ENCODE results near the gene POMC. TPM values are rescaled to one million over a fixed set of nuclear protein-coding genes. Genes with fewer than 3 reads are reported as not detected.
A peak's percentile ranks its signal among the peaks of the same experiment; 100 is the strongest.
"Not testable (repeated sequence)": the region's sequence is repeated elsewhere in the genome, so short reads cannot be mapped to it uniquely, and the experiment has no call there.

The POMC gene
- 0.27 and 0.43 TPM in 2 replicates for polyA plus RNA-seq (2011; rRNA removed)
- polyA minus RNA-seq (2011; rRNA and poly(A)+ RNA removed) = not detected in 2 replicates

GRCh38 chr2:25168256-25169072, at the start of gene POMC:
POMC (minus strand) TSS chr2:25168580; CDS start chr2:25164772, 3,808 bp downstream.
- H3K4me3 ChIP-seq (ENCODE audit: low read depth, low read length) = peak within 1 kb of the TSS; percentile 27
- no peaks in the 10 kb centered on the region for H3K36me3 ChIP-seq (ENCODE audit: control insufficient read depth, insufficient read depth, low read length)
- DNase-seq (ENCODE audit: low read depth) = no peak
- TF ChIP-seq, protein P1, sequence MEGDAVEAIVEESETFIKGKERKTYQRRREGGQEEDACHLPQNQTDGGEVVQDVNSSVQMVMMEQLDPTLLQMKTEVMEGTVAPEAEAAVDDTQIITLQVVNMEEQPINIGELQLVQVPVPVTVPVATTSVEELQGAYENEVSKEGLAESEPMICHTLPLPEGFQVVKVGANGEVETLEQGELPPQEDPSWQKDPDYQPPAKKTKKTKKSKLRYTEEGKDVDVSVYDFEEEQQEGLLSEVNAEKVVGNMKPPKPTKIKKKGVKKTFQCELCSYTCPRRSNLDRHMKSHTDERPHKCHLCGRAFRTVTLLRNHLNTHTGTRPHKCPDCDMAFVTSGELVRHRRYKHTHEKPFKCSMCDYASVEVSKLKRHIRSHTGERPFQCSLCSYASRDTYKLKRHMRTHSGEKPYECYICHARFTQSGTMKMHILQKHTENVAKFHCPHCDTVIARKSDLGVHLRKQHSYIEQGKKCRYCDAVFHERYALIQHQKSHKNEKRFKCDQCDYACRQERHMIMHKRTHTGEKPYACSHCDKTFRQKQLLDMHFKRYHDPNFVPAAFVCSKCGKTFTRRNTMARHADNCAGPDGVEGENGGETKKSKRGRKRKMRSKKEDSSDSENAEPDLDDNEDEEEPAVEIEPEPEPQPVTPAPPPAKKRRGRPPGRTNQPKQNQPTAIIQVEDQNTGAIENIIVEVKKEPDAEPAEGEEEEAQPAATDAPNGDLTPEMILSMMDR (IDR thresholded peaks at IDR 0.05; ENCODE audit: insufficient read depth, low read depth, low read length) = no peak
- CTCF ChIA-PET = interaction anchor here (1.0 kb wide), 1 partner anchor 30 kb away, joined by 3 read pairs; no protein-coding TSS in a partner anchor
- POLR2A ChIA-PET = no interaction called here
- peaks cover 48% of the 10 kb centered on the region for H3K27me3 ChIP-seq (ENCODE audit: control insufficient read depth, insufficient read depth, low read length)

DNA sequence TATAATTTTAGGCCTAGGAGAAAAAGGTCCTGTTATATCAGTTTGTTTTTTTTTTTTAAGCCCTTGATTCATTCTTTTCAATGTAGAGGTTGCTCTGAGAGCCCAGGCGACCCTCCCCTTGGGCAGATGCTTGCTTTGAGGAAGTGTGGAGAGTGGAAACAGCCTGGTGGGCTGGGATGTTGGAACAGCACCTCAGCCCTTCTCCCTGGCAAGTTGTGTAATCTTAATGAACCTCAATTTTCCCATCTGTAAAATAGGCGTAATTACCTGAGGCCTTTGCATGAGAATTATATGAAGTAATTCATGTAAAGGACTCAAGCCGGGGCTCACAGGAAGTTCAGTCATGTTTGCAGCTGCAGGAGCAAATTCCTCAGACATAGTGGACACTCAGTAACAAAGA, 49.7 kb upstream of the POMC start:
- no peaks in the 10 kb centered on the region for H3K36me3 ChIP-seq (ENCODE audit: control insufficient read depth, insufficient read depth, low read length)
- ChIA-PET CTCF (interaction anchor here (2.5 kb wide), 1 partner anchor 10 kb away, joined by 14 read pairs; no protein-coding TSS in a partner anchor), POLR2A (interaction anchor here (0.7 kb wide), 1 partner anchor 446 kb away, joined by 12 read pairs; no protein-coding TSS in a partner anchor)
- TF ChIP-seq, protein P1 (IDR thresholded peaks at IDR 0.05; ENCODE audit: insufficient read depth, low read depth, low read length) = no peak
- DNase-seq (ENCODE audit: low read depth) = no peak
- H3K27me3 ChIP-seq (ENCODE audit: control insufficient read depth, insufficient read depth, low read length) = no peaks in the 10 kb centered on the region
- H3K4me3 ChIP-seq (ENCODE audit: low read depth, low read length) = no peak overlapping the region

DNA sequence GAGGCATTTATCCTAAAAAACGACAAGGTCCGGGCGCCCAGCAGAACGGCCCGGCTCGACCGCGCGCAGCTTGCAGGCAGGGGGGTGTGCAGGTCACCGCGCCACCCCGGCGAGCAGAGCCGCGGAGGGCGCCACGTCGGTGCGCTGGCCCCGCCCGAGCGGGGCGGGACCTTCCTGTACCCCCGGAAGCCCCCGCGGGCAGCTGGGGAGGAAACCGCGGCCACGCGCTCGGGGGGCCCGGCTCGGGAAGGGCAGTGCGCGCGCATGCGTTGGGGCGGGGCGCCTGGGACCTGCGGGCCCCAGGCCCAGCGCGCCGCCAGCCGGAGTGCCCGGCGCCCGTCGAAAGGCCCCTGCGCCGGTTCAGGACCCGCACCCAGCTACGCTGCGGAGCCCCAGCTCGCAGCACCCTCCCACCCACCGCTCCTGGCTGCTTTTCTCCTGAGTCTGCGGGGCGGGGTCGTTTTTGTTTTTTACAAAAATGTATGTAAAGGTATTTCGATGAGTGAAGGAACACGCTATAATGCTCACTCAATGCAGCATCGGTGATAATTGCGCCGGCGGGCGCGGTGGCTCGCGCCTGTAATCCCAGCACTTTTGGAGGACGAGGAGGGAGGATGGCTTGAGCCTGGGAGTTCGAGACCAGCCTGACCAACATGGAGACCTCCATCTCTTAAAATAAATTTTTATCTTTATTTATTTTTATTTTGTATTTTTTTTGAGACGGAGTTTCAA, 47.7 kb upstream of the POMC start:
- H3K4me3 ChIP-seq (ENCODE audit: low read depth, low read length) = peak overlapping the region; percentile 48
- TF ChIP-seq, protein P1 (IDR thresholded peaks at IDR 0.05; ENCODE audit: insufficient read depth, low read depth, low read length) = no peak
- no peaks in the 10 kb centered on the region for H3K36me3 ChIP-seq (ENCODE audit: control insufficient read depth, insufficient read depth, low read length)
- H3K27me3 ChIP-seq (ENCODE audit: control insufficient read depth, insufficient read depth, low read length) = no peaks in the 10 kb centered on the region
- no peak for DNase-seq (ENCODE audit: low read depth)
- ChIA-PET POLR2A (no interaction called here), CTCF (interaction anchor here (1.6 kb wide), 1 partner anchor 13 kb away, joined by 5 read pairs; no protein-coding TSS in a partner anchor)

GRCh38 chr2:25215232-25215631, 46.9 kb upstream of the POMC start:
- TF ChIP-seq, protein P1 (IDR thresholded peaks at IDR 0.05; ENCODE audit: insufficient read depth, low read depth, low read length) = no peak
- Histone ChIP-seq H3K36me3 (ENCODE audit: control insufficient read depth, insufficient read depth, low read length) (no peaks in the 10 kb centered on the region), H3K4me3 (ENCODE audit: low read depth, low read length) (no peak overlapping the region), H3K27me3 (ENCODE audit: control insufficient read depth, insufficient read depth, low read length) (no peaks in the 10 kb centered on the region)
- ChIA-PET CTCF (no interaction called here), POLR2A (no interaction called here)
- DNase-seq (ENCODE audit: low read depth) = no peak

DNA sequence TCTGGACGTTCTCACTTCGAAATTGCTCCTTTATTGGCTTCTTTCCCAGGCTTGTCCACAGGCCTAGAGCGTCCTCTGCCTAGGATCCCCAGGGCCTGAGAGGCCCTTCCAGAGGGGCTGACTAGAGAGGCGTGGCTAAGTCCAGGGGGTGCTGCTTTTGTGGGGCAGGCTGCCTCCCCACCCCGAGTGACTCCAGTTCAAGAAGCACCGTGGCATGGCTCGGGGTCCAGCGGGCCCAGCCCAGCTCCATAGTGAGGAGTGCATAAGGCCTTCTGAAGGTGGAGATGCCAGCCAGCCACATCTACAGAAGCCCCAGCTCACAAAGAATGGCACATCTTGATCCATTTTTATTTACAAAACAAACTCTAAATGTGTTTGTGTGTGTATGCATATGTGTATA, 44.8 kb upstream of the POMC start:
- CTCF ChIA-PET = no interaction called here
- POLR2A ChIA-PET = no interaction called here
- H3K36me3 ChIP-seq (ENCODE audit: control insufficient read depth, insufficient read depth, low read length) = no peaks in the 10 kb centered on the region
- TF ChIP-seq, protein P1 (IDR thresholded peaks at IDR 0.05; ENCODE audit: insufficient read depth, low read depth, low read length) = no peak
- H3K27me3 ChIP-seq (ENCODE audit: control insufficient read depth, insufficient read depth, low read length) = no peaks in the 10 kb centered on the region
- no peak for DNase-seq (ENCODE audit: low read depth)
- H3K4me3 ChIP-seq (ENCODE audit: low read depth, low read length) = no peak overlapping the region

DNA sequence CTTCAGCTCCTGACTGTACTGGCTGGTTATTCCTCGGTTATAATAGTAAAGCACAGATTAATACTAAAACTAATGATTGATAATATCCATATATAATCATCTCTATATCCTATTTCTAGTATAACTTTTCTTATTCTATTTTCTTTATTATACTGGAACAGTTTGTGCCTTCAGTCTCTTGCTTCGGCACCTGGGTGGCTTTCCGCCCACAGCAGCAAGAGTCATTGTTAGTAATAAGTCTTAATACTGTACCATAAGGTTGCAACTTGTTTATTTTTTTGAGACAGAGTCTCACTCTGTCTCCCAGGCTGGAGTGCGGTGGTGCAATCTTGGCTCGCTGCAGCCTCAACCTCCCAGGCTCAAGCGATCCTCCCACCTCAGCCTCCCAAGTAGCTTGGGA, 42.5 kb upstream of the POMC start:
- CTCF ChIA-PET = interaction anchor here (2.4 kb wide), 1 partner anchor 18 kb away, joined by 11 read pairs; no protein-coding TSS in a partner anchor
- DNase-seq (ENCODE audit: low read depth); H3K27me3 ChIP-seq (ENCODE audit: control insufficient read depth, insufficient read depth, low read length); POLR2A ChIA-PET; H3K36me3 ChIP-seq (ENCODE audit: control insufficient read depth, insufficient read depth, low read length); H3K4me3 ChIP-seq (ENCODE audit: low read depth, low read length): not testable (repeated sequence)
